Neural crest cell (in vitro differentiated cells): ENCODE measurements around the gene MPEG1. TPM values are rescaled to one million over a fixed set of nuclear protein-coding genes. Genes with fewer than 3 reads are reported as not detected.

Experiments
- DNase-seq: peaks from one replicate; pipeline ENCODE4 v3.0.0; 2021; ENCODE audit warnings: low read depth, mixed read lengths, low spot score
- H3K27ac Mint-ChIP-seq: one replicate; pipeline ENCODE4 v1.8.0; 2021; ENCODE audit warnings: mild to moderate bottlenecking, mixed read lengths; ENCODE audit not compliant: unreplicated experiment
- H3K27me3 Mint-ChIP-seq: 2 replicates; pipeline ENCODE4 v1.8.0; 2021; ENCODE audit warnings: low read depth, mild to moderate bottlenecking, mixed read lengths
- H3K36me3 Mint-ChIP-seq: 2 replicates; pipeline ENCODE4 v1.8.0; 2021; ENCODE audit warnings: low read depth, mild to moderate bottlenecking, mixed read lengths
- H3K4me1 Mint-ChIP-seq: 2 replicates; pipeline ENCODE4 v1.8.0; 2021; ENCODE audit warnings: mixed read lengths
- H3K4me3 Mint-ChIP-seq: one replicate; pipeline ENCODE4 v1.8.0; 2021; ENCODE audit warnings: mild to moderate bottlenecking, mixed read lengths
- H3K9me3 Mint-ChIP-seq: 2 replicates; pipeline ENCODE4 v1.8.0; 2021; ENCODE audit warnings: mixed read lengths
- CTCF ChIP-seq: fragments of 200-600 bp; sonication (generic); conservative IDR thresholded peaks from 2 replicates; pipeline ENCODE4 v1.5.0; 2021; ENCODE audit warnings: antibody characterized with exemption, mild to moderate bottlenecking
- total RNA-seq: library from RNA; stranded (reverse); gene quantifications from 2 replicates; pipeline ENCODE4 v1.2.1, GENCODE V29; 2021

MPEG1 gene
- total RNA-seq, 1 donor from 2014 or later: not detected

DNA sequence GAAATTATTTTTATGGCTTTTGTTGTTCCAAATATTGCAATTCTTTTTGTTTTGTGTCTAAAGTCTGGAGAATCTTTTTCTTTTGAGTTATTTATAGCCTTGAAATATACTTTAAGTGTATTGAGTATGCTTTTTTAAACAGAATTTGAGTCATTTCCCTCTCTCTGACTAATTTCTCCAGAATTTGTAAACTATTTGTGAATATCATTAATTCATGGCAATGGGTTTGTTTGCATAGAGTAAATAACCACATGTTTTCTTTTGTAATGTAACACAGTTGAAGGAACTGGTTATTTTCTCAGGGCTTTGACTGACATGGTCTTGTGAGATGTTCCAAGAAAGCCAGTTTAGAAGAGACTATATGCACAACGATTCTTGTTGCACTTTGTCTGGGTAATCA is 30.9 kb upstream of the MPEG1 start:
- Mint-ChIP-seq H3K36me3 (peaks cover 8% of the 10 kb centered on the region), H3K9me3 (peaks cover 13% of the 10 kb centered on the region), H3K27me3 (peaks cover 7% of the 10 kb centered on the region), H3K4me3 (no peak overlapping the region), H3K4me1 (no peaks in the 10 kb centered on the region), H3K27ac (no peak overlapping the region)
- TF ChIP-seq CTCF: no peak
- no peak for DNase-seq

DNA sequence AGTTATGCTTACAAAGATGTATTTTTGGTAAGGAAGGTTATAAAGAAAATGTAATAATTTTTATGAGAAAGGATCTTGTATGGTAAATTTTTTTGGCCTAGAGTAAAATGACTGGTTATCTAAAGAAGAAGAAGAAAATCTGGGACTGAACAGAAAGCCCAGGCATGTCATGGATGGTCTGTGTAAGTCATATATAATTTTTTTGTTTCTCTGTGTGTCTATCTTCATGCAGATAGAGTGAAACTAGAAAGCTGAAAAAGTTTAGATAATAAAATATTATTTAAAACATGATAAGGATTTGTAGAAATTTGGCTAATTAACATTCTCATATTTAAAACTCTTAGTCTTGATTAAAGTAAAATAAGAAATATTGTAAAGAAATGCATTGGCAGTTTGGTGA is 27.6 kb upstream of the MPEG1 start:
- TF ChIP-seq CTCF: no peak
- Mint-ChIP-seq H3K4me3 (no peak overlapping the region), H3K9me3 (peaks cover 26% of the 10 kb centered on the region), H3K27me3 (no peaks in the 10 kb centered on the region), H3K36me3 (peaks cover 7% of the 10 kb centered on the region), H3K4me1 (no peaks in the 10 kb centered on the region), H3K27ac (no peak overlapping the region)
- DNase-seq: no peak

GRCh38 chr11:59226396-59226795 is 13.7 kb upstream of the MPEG1 start:
- Mint-ChIP-seq H3K4me3 (no peak overlapping the region), H3K36me3 (no peaks in the 10 kb centered on the region), H3K27me3 (no peaks in the 10 kb centered on the region), H3K4me1 (no peaks in the 10 kb centered on the region), H3K9me3 (peaks cover 4% of the 10 kb centered on the region), H3K27ac (no peak overlapping the region)
- no peak for TF ChIP-seq CTCF
- DNase-seq: no peak

DNA sequence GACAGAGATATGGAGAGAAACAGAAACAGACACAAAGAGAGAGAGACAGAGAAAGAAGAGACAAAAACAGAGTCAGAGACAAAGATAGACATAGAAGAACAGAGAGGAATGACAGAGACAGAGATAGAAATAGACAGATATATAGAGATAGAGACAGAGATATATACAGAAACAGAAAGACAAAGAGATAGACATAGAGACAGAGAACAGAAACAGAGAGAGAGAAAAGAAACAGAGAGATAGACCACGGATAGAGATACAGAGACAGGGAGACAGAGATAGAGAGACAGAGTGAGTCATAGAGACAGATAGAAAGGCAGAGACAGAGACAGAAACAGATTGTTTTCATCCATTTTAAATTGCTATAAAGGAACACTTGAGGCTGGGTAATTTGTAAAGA is 12.3 kb upstream of the MPEG1 start:
- Mint-ChIP-seq H3K27me3 (no peaks in the 10 kb centered on the region), H3K4me3 (no peak overlapping the region), H3K9me3 (peaks cover 4% of the 10 kb centered on the region), H3K4me1 (no peaks in the 10 kb centered on the region), H3K27ac (no peak overlapping the region), H3K36me3 (no peaks in the 10 kb centered on the region)
- no peak for TF ChIP-seq CTCF
- no peak for DNase-seq

DNA sequence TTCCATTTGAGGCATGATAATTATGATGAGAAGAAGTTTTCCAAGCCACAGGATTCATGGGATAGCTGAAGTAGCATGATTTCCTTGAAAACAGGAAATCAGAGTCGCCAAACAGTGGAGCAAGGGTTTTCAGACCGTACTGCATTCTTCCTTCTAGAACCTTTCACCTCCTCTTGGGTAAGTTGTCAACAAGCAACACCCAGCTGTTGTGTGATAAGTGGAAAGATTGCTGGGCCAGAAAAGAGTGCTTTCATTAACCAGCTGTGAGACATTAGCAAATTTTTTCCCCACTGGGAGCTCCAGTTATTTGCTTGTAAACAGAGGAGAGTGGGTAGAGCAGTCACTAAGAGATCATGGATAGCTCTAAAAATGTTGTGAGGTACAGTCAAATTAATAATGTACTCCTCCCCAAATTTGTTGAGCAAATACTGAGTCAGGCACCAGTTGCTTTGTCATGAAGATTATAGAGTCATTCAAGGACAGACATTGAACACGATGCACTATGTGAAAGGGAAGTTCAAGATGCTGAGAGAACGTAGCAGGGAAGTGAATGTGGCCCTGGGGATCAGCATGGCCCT is 11.7 kb upstream of the MPEG1 start:
- H3K9me3 Mint-ChIP-seq: peaks cover 1% of the 10 kb centered on the region
- no peaks in the 10 kb centered on the region for H3K27me3 Mint-ChIP-seq
- no peaks in the 10 kb centered on the region for H3K36me3 Mint-ChIP-seq
- H3K27ac Mint-ChIP-seq: no peak overlapping the region
- no peak for DNase-seq
- no peak overlapping the region for H3K4me3 Mint-ChIP-seq
- no peak for TF ChIP-seq CTCF
- H3K4me1 Mint-ChIP-seq: no peaks in the 10 kb centered on the region
